Endothelial cell of coronary artery (primary cell): Measurements from ENCODE around the gene UBA6. TPM values are rescaled to one million over a fixed set of nuclear protein-coding genes. Genes with fewer than 3 reads are reported as not detected.

Source experiments
- total RNA-seq: library from RNA; depleted of rRNA; stranded (reverse); fragments of >200 nt; gene quantifications from 2 replicates; pipeline ENCODE4 v1.2.3, GENCODE V29; 2014

The UBA6 gene
- 86.3 and 104 TPM in 2 replicates for total RNA-seq

GRCh38 chr4:67700738-67701516, at the start of gene UBA6:
TSS of gene UBA6 (minus strand) at chr4:67701155. CDS start at chr4:67701119, 36 bp downstream.

Other genes starting within 250 kb of the UBA6 start
- gene CENPC, start 155.7 kb downstream of the UBA6 start, total RNA-seq, result 14.0 and 16.9 TPM in 2 replicates
- gene STAP1, start 142.4 kb downstream of the UBA6 start, total RNA-seq, result not detected in 2 replicates
- gene GNRHR, start 53.2 kb upstream of the UBA6 start, total RNA-seq, result not detected in 2 replicates
- gene TMPRSS11D, start 182.8 kb upstream of the UBA6 start, total RNA-seq, result not detected in 2 replicates